Activated T-helper 1 cell treated with anti-CD3 and anti-CD28 coated beads, Interleukin-12 subunit alpha, Interleukin-12 subunit beta, Interleukin-2, Interleukin-4 antibody, amounts not matched to agents 30 ng/mL and 10 ng/mL and 1 ng/mL, durations not matched to agents 14 hours and 24 hours and 36 hours (primary cell): ENCODE data around the gene FN3KRP. TPM values are rescaled to one million over a fixed set of nuclear protein-coding genes. Genes with fewer than 3 reads are reported as not detected.
"Not testable (repeated sequence)": the region's sequence is repeated elsewhere in the genome, so short reads cannot be mapped to it uniquely, and the experiment has no call there.

ENCODE experiments used
- DNase-seq: peaks from one replicate; pipeline ENCODE4 v3.0.0; 2021; ENCODE audit warnings: low spot score
- H3K27ac Mint-ChIP-seq: one replicate; pipeline ENCODE4 v1.8.0; 2021; ENCODE audit warnings: mild to moderate bottlenecking, mixed read lengths
- H3K27me3 Mint-ChIP-seq: one replicate; pipeline ENCODE4 v1.8.0; 2022; ENCODE audit warnings: mild to moderate bottlenecking, moderate library complexity, mixed read lengths; ENCODE audit not compliant: insufficient read depth
- H3K36me3 Mint-ChIP-seq: one replicate; pipeline ENCODE4 v1.8.0; 2021; ENCODE audit warnings: low read depth, mixed read lengths
- H3K4me1 Mint-ChIP-seq: one replicate; pipeline ENCODE4 v1.8.0; 2021; ENCODE audit warnings: low read depth, mixed read lengths
- H3K4me3 Mint-ChIP-seq: one replicate; pipeline ENCODE4 v1.8.0; 2021; ENCODE audit warnings: mild to moderate bottlenecking, moderate library complexity, mixed read lengths
- H3K9me3 Mint-ChIP-seq: one replicate; pipeline ENCODE4 v1.8.0; 2021; ENCODE audit warnings: mixed read lengths
- intact Hi-C: fragments of 100-400 bp; cut with micrococcal nuclease; formaldehyde crosslinking; loops from one replicate; pipeline ENCODE4 v1.15.1; 2024
- total RNA-seq: library from RNA; stranded (reverse); gene quantifications from 2 replicates; pipeline ENCODE4 v1.2.3, GENCODE V29; 2022

FN3KRP gene
- total RNA-seq, 1 donor from 2014 or later = 37.6 TPM

DNA sequence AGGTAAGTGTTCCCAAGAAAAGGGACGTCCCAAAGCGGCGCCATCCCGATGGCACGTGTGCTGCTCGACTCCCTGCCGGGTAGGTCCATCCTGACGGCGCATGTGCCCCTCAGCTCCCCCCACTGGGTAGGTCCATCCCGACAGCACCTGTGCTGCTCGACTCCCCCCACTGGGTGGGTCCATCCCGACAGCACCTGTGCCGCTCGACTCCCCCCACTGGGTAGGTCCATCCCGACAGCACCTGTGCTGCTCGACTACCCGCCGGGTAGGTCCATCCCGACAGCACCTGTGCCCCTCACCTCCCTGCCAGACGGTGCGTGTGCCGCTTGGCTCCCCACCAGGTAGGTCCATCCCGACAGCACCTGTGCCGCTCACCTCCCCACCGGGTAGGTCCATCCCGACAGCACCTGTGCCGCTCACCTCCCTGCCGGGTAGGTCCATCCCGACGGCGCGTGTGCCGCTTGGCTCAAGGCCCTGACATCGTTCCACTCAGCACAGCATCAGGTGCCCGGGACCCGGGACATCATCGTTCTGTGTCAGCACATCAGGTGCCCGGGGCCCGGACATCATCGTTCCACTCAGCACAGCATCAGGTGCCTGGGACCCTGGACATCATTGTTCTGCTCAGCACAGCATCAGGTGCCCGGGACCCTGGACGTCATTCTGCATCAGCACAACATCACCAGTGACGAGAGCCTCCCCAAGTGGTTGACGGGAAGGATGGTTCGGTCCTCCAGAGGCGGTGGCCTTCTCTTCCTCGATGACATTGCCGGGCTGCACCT, 13.2 kb downstream of the FN3KRP start:
- Mint-ChIP-seq H3K36me3 (peaks cover 32% of the 10 kb centered on the region), H3K27me3 (no peaks in the 10 kb centered on the region), H3K4me3 (no peak overlapping the region), H3K27ac (no peak overlapping the region), H3K4me1 (no peaks in the 10 kb centered on the region), H3K9me3 (peaks cover 9% of the 10 kb centered on the region)
- DNase-seq = no peak
- intact Hi-C loops = no loop called here

DNA sequence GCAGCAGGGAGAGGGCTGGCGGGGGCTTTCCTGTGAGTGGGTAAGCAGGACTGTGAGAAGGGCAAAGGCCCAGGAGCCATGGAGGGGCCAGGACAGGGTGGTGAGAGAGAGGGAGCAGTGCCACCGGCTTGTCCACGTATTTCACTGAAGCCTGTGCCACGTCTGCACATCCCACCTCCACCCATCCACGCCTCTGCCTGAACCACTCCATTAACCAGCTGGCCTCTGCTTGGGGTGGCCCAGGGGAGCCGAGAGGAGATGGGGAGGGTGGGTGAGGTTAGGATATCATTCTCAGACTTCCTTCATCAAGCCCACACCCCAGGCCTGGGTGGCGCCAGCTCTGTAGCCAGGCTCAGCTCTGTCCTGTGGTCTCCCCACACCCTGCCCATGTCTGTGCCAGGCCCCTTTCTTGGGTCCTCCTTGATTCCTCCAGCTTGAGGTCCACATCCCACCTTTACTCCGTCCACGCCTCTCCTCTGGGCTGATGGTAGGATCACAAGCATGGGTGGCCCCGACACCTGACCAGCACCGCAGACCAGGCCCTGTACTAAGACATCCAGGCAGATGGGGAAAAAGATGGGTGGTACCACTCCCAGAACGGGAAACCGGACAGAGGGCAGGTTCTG, 15.7 kb downstream of the FN3KRP start:
- Mint-ChIP-seq H3K4me3 (no peak overlapping the region), H3K27me3 (no peaks in the 10 kb centered on the region), H3K27ac (no peak overlapping the region), H3K9me3 (peaks cover 9% of the 10 kb centered on the region), H3K36me3 (peaks cover 26% of the 10 kb centered on the region), H3K4me1 (no peaks in the 10 kb centered on the region)
- no peak for DNase-seq
- intact Hi-C loops = no loop called here

DNA sequence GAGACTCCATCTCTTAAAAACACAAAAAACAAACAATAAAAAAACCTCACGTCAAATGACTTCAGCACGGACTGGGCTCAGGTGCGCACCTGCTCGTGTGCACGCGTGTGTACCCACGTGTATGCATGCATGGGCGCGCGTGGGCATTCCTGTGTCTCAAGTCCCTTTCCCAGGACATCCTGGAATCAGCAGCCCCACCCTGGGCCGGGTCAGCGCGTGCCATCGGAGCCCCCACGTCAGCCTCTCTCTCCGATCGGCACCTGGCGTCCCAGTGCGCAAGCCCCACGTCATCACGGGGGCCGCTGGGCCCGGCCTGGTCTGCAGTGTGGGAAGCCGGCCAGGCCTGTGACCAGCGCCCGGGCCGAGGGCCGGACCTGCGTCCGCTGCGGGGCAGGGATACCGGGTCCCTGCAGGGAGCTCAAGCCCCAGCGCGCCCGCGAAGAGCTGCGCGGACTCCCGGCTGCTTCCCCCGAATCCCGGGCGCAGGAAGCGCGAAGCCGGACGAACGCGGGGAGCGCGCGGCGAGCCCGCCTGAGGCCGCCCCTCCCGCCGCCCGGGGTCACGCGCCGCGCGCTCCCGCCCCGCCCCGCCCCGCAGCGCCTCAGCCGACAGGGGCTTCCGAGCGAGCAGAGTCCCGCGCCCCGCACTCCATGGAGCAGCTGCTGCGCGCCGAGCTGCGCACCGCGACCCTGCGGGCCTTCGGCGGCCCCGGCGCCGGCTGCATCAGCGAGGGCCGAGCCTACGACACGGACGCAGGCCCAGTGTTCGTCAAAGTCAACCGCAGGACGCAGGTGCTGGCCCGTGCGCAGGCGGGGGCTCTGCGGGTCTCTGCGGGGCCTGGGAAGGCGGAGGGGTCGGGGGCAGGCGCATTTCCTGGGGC, 18.7 kb downstream of the FN3KRP start, which contains the start of gene FN3K:
TSS of gene FN3K (plus strand) at position 629 of the 880 bp plus-strand sequence. CDS start at position 651, 22 bp downstream.
- Mint-ChIP-seq H3K4me1 (no peaks in the 10 kb centered on the region), H3K27ac (no peak within 1 kb of the TSS), H3K27me3 (no peaks in the 10 kb centered on the region), H3K36me3 (peaks cover 26% of the 10 kb centered on the region), H3K9me3 (peaks cover 9% of the 10 kb centered on the region), H3K4me3 (peak within 1 kb of the TSS; percentile 65)
- intact Hi-C loops = loop anchor here (1.0 kb wide), 1 partner anchor 19 kb away; the partner anchor contains the start of gene FN3KRP
- peak; percentile 26 for DNase-seq

DNA sequence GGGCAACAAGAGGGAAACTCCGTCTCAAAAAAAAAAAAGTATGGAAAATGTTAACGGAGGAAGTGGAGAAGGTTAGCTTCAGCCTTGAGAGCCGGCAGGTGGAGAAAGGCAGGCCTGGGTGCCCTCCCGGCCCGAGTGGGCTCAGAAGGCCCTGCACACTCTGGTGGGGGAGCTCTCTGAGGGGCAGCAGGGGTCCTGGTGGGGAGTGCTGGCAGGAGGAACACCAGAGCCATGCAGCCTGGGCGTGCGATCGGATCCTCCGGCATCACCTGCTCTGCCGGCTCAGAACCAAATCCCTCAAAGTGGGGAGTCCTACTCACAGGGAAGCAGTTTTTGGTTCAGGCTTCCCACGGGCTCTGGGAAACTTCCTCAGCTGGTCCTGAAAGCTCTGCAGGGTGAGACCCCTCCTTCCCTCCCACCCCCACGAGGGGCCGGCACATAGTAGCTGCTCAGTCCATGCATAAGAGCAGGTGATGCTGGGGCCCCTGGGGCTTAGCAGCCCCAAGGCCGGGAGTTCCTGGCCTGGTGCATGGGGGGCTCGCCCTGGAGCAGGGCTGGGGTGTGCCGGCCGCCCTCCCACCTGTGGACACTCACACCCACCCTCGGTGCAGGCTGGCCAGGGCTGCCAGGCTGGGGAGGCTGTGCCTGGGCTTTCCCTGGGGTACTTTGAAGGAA, 20.1 kb downstream of the FN3KRP start:
- Mint-ChIP-seq H3K9me3 (peaks cover 17% of the 10 kb centered on the region), H3K36me3 (peaks cover 27% of the 10 kb centered on the region), H3K27ac (no peak overlapping the region), H3K4me3 (peak overlapping the region; percentile 65), H3K27me3 (no peaks in the 10 kb centered on the region), H3K4me1 (no peaks in the 10 kb centered on the region)
- DNase-seq = no peak
- intact Hi-C loops = no loop called here

DNA sequence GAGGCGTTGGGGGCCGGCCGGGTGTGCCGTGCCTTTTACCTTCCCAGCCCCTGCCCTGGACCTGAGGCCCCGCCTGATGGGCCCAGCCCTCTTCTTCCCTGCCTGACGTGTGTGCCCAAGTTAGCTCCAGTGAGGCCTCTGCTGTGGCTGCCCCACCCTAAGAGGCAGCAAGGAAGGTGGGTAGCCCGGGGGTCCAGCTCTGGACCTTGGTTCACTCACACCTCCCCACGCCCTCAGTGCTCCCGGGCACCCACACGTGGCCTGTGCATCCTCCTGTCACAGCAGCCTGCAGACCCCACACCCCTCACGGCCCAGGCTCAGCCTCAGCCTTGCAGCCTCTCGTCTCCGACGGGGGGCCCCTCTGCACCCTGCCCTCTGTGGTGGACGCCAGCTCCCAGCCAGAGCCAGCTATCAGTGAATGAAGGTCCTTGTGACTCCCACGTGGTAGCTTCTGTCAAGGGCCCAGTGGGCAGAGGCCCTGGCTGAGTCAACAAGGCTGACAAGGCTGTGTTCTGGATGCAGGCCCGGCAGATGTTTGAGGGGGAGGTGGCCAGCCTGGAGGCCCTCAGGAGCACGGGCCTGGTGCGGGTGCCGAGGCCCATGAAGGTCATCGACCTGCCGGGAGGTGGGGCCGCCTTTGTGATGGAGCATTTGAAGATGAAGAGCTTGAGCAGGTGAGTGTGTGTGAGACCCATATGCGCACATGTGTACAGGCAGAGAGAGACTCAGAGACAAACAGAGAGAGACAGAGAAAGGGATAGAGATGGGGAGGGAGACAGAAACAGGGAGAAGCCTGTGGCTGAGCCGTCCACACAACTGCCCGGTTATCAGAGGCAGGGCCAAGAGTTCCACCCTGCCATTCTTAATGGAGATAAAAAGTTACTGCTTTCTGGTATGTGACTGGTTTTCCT, 21.7 kb downstream of the FN3KRP start:
- H3K4me1 Mint-ChIP-seq = no peaks in the 10 kb centered on the region
- H3K27ac Mint-ChIP-seq = no peak overlapping the region
- no peak for DNase-seq
- H3K9me3 Mint-ChIP-seq = peaks cover 22% of the 10 kb centered on the region
- H3K36me3 Mint-ChIP-seq = peaks cover 19% of the 10 kb centered on the region
- intact Hi-C loops = no loop called here
- no peaks in the 10 kb centered on the region for H3K27me3 Mint-ChIP-seq
- H3K4me3 Mint-ChIP-seq = no peak overlapping the region

DNA sequence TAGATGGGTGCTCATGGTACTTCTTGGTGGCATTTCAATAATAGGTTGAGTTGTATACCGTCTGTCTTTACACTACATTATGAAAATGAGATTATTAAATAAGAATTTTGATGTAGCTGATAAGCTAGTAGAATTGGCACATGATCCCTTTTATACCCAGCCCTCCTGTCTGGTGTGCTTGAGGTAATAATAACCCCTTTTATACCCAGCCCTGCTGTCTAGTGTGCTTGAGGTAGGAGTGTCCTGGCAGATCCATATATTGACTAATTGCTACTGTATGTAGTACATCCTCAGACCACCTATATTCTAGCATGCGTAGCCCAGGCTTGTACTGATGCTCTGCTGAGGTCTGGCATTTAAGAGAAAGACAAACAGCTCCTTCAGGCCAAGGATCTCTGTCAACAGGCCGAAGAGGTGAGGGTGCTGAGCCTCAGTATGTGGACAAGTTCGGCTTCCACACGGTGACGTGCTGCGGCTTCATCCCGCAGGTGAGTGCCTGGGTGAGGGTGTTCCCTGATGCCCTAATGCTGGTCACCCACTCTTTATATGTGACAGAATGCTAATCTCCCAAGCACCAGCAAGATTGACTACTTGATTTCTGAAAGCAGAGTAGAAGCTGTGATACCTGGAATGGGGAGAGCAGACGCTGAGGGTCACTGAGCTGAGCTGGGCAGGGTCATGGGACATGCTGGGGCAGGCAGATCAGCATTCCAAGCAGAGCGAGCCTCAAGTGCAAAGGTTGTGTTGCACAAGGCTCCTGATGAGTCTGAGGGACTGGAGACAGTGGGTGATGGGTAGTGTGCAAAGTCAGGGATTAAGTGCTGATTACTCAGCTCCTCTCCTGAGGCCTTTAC, 24.6 kb downstream of the FN3KRP start:
- intact Hi-C loops = no loop called here
- Mint-ChIP-seq H3K27me3 (no peaks in the 10 kb centered on the region), H3K27ac (no peak overlapping the region), H3K9me3 (peaks cover 19% of the 10 kb centered on the region), H3K36me3 (peaks cover 15% of the 10 kb centered on the region), H3K4me3 (no peak overlapping the region), H3K4me1 (no peaks in the 10 kb centered on the region)
- DNase-seq = no peak

DNA sequence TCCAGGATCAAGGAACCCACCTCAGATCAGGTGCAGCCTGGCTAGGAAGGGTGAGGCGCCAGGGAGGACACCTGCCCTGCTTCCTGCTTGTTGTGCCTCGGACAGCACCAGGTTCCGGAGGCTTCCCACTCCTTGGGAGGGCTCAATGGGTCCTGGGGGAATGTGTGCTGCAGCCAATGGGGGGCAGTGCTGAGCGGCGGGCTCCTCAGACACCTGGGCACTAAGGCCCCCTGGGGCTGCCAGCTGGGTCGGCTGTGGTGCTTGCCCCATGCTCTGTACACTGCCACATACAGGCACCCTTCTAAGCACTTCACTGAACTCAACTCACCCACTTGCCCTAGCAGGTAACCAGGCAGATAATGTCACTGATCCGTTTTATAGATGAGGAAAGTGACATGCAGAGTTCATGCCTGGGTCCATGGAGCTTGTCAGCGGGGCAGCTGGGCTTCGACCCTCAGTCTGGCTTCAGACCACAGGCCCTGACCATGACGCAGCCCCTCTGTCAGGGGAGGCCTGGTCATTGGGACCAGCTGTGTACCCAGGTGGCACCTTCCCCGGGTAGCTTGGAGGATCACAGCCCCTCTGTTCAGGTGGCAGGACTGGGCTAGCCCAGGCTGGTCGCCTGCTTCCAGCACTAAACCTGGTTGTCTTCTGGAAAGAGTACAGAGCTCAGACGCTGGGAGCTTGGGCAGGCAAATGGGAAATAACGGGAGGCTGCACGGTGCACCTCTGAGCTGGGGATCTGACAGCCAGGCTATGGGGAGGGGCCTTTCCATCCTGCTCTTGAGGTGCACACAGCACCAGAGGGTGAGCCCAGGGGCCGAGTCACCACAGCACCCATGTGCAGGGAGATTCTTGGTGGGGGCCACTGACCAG, 27.1 kb downstream of the FN3KRP start:
- no peaks in the 10 kb centered on the region for H3K27me3 Mint-ChIP-seq
- peaks cover 19% of the 10 kb centered on the region for H3K9me3 Mint-ChIP-seq
- no peak for DNase-seq
- intact Hi-C loops = no loop called here
- H3K27ac Mint-ChIP-seq = no peak overlapping the region
- no peaks in the 10 kb centered on the region for H3K4me1 Mint-ChIP-seq
- H3K36me3 Mint-ChIP-seq = peaks cover 15% of the 10 kb centered on the region
- no peak overlapping the region for H3K4me3 Mint-ChIP-seq

DNA sequence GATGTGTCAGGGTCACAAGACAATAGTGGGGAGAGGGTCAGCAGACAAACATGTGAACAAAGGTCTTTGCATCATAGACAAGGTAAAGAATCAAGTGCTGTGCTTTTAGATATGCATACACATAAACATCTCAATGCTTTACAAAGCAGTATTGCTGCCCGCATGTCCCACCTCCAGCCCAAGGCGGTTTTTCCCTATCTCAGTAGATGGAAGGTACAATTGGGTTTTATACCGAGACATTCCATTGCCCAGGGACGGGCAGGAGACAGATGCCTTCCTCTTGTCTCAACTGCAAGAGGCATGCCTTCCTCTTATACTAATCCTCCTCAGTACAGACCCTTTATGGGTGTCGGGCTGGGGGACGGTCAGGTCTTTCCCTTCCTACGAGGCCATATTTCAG, 28.2 kb downstream of the FN3KRP start:
- DNase-seq, H3K4me1 Mint-ChIP-seq, intact Hi-C loops, H3K4me3 Mint-ChIP-seq, H3K27ac Mint-ChIP-seq, H3K27me3 Mint-ChIP-seq: not testable (repeated sequence)
- H3K36me3 Mint-ChIP-seq = peaks cover 14% of the 10 kb centered on the region
- H3K9me3 Mint-ChIP-seq = peaks cover 19% of the 10 kb centered on the region

DNA sequence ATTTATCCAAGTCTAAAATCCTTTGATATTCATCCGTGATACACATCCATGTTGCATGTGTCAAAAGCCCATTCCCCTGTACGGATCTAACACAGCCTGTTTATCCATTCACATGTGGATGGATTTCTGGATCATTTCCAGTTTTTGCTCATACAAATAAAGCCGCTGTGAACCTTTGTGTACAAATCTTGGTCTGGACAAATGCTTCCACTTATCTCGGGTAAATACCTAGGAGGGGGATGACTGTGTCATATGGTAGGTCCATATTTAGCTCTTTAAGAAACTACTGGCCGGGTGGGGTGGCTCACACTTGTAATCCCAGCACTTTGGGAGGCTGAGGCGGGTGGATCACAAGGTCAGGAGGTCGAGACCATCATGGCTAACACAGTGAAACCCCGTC, 29.0 kb downstream of the FN3KRP start:
- peaks cover 19% of the 10 kb centered on the region for H3K9me3 Mint-ChIP-seq
- peaks cover 2% of the 10 kb centered on the region for H3K27me3 Mint-ChIP-seq
- H3K27ac Mint-ChIP-seq = no peak overlapping the region
- intact Hi-C loops = no loop called here
- DNase-seq = no peak
- peaks cover 11% of the 10 kb centered on the region for H3K36me3 Mint-ChIP-seq
- no peaks in the 10 kb centered on the region for H3K4me1 Mint-ChIP-seq
- H3K4me3 Mint-ChIP-seq = no peak overlapping the region

DNA sequence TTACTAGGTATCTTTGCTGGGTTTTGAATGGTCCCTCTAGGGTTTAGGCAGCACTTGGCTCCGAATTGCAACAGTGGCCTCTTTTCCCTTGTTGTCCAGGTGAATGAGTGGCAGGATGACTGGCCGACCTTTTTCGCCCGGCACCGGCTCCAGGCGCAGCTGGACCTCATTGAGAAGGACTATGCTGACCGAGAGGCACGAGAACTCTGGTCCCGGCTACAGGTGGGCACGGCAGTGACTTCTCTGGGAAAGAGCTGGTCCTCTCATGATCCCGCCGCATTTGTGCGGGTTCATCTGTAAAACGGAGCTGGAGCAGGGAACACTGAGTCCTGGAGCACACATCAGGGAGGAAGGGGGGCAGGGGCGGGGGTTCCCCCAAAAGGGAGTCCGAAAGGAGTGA, 32.2 kb downstream of the FN3KRP start:
- Mint-ChIP-seq H3K9me3 (no peaks in the 10 kb centered on the region), H3K4me3 (no peak overlapping the region), H3K36me3 (no peaks in the 10 kb centered on the region), H3K4me1 (peaks cover 5% of the 10 kb centered on the region), H3K27me3 (peaks cover 2% of the 10 kb centered on the region), H3K27ac (no peak overlapping the region)
- intact Hi-C loops = no loop called here
- DNase-seq = no peak
